Measurements from ENCODE around the gene IL37.
A peak's percentile ranks its signal among the peaks of the same experiment; 100 is the strongest.

The IL37 gene, protein sequence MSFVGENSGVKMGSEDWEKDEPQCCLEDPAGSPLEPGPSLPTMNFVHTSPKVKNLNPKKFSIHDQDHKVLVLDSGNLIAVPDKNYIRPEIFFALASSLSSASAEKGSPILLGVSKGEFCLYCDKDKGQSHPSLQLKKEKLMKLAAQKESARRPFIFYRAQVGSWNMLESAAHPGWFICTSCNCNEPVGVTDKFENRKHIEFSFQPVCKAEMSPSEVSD

DNA sequence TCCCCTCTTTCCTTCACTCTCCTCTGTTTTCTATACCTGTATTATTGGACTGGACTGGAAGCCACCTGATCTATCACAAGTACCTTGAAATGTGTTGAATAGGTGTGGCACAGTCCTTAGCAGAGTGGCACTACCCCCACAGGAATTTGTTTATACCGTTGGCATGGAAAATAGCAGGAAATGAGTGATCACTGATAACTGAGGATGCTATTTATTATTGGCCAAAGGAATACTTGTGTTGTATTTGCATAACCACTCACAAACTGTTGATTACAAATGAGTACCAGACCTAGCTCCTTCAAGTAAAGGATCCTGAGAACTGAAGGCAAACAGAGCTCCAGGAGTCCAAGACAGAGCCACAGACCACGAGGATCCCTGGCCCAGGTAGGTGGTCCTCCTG, at the start of gene IL37:
IL37 (plus strand) TSS at position 301 of the 400 bp plus-strand sequence. CDS start 1,848 bp downstream, outside the sequence.
- FAIRE-seq, result no peak
- no peak for DNase-seq (ENCODE audit: low spot score)

DNA sequence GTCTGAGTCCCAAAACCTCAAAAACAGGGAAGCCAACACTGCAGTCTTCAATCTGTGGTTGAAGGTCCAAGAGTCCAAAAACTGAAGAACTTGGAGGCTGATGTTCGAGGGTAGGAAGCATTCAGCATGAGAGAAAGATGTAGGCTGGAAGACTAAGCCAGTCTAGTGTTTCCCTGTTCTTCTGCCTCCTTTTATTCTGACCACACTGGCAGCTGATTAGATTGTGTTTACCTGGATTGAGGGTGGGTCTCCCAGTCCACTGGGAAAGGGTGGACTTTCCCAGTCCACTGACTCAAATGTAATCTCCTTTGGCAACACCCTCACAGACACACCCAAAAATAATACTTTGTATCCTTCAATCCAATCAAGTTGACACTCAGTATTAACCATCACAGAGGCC, 46.9 kb upstream of the IL37 start:
- FAIRE-seq (no peak), DNase-seq (ENCODE audit: low spot score) (no peak)

DNA sequence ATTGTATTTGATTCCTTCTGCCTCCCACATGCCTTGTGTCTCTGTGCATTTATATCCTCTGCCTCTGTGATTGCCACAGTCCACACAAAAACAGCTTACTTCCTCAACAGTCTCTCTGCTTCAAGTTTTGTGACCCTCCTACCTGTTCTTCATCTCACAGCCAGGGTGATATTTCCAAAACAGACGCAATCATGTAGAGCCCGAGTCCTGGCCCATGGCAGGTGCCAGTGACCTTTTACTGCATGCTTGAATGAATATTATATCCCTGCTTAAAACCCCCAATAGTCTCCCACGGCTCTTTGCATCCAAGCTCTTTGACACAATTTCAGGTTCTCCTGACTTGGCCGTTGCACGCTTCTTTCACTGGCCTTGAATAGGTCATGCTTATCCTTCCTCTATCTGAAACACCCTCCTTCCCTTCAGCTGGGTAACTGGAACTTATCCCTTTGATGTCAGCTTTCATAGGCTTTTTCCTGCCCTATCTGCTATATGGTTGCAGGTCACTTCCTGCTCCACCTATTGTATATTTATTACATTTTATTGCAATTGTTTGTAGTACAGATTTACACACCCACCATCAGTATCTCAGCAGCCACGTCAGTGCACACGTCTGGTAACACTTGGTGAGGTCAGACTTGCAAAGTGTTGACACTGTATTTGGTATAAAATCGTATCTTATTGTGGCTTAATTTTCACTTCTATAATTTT, 44.7 kb upstream of the IL37 start:
- peak; percentile 72 for FAIRE-seq
- DNase-seq (ENCODE audit: low spot score), result no peak

DNA sequence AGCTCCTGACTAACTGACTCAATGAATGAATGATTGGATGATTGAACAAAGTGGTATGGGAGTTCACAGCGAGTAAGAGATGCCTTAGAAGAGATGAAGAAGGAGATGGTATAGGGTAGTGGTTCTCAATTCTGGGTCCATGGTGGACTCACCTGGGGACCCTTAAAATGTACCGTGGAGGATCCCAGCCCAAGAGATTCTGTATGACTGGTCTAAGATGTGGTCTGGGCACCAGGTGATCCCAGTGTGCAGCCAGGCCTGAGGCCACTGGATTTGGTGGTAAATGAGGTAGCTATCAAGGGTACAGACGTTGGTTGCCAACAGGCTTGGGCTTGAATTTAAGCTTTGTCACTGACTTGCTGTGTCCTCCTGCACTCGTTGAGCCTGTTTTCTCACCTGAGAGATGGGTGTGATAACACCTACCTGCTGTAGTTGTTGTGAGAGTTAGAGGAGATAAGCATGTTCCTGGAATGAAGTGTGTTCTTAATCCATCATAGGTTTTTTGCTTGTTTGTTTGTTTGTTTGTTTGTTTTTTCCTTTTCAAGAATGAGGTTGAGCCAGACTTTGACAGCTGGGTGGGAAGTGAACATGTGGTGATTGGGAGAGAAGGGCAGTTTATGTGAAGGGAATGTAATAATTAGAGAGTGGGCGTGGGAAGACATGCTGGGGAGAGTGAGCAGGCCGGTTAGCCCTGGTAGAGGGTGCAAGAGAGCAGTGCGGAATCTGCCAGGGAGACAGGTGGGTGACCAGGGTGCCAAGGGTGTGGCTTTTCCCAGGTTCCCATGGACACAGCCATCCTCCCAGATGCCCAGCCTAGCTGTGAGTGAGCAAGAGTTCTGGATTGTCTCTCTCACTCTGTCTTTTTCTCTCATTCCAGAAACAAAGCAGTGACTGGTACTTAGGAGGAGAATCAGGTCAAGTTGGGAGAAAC, 43.0 kb upstream of the IL37 start:
- no peak for DNase-seq (ENCODE audit: low spot score)

DNA sequence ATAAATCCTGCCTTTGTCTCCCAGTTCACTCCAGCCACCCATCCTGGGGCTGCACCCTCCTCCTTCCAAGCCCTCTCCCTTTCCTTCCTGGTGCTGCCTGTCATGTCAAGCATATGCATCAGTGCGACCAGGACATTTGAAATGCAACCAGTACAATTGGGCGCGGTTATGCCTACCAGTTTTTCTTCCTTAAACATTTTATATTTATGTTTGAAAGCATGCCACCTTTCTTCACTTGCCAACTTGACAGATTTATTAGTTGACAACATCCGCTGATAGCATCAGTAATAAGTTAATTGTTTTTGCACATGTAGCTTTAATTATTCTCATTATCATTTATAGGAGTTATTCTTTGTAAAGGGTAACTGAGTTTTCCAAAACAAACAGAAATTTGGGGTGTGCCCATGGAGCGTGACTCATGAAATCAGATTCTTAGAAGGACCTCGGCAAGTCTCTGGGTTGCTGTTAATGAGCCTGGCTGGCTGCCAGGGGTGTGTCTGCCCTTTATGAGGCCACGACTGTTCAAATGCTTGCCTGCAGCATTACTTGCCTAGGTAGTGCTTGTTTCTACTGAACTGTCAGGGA, 41.6 kb upstream of the IL37 start:
- DNase-seq (ENCODE audit: low spot score), result peak; percentile 85
- peak; percentile 5 for FAIRE-seq

More for the DNA sequence above, 43.0 kb upstream of the IL37 start:
- no peak for FAIRE-seq

DNA sequence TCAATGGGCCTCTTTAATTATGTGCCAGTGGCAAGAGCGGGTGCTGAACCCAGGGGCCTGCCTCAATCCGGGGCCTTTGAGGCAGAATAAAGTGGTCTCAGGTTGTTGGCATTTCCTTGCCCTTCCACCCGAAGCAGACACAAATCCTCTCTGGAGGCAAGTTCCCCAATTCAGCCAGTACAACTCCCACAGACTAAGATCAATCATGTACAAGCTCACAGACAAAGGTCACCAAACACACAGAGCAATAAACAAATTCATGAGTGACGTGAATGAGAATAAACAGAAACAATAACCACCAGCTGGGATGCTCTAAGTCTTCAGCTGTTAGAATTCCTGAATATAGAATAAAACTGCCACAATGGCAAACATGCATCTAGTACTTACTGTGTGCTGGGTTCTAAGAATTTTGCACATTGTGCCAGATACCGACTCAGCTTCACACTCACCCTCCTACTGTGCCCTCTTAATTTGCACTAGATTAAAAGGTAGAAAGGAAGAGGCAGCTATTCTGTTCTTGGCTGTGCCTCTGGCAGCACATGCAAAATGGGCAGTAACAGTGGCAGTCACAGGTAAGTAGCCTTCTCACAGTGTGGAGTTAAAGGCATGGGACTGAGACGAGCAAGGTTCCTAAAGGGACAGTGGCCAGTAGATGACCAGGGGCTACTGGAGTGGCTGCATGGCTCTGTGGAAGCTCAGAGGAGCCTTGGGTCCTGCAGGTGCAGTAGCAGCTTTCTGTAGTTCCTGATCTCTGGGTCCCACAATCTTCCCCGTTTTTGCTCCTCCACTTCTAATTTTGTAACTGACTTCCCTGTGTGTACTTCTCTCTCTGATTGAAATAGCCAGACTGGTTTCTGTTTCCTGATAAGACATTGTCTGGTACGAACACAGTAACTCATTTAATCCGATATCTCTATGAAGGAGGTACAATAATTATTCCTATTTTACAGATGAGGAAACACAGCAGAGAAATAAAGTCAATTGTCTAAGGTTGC, 39.8 kb upstream of the IL37 start:
- DNase-seq (ENCODE audit: low spot score), result no peak
- no peak for FAIRE-seq

DNA sequence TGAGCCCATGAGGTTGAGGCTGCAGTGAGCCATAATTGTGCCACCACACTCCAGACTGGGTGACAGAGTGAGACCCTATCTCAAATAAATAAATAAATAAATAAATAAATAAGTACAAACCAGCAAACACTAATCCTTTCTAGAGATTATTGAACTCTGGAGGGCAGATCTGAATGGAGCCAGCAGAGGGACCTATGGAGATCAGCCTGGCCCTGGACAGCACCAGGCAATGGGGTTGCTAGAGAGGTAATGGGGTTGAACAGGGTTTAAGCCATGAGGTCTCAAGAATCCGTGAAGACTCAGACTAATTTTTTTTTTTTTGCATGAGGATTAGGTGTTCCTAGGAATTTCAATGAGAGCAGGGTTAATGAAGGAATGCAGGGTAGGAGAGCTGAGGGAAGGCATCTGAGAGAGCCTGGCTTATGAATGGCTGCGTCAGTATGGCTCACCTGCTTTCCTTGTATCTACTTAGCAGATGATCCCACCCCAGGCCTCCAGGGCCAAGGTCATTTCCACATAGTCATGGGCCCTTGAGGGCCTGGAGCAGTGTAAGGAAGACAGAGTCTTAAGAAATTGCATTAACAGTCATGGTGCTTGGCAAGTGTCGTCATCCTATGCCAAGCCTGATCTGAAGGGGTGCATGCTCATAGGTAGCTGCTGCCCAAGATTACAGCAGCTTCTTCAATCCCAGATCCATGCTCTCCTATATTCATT, 34.6 kb upstream of the IL37 start:
- no peak for FAIRE-seq

DNA sequence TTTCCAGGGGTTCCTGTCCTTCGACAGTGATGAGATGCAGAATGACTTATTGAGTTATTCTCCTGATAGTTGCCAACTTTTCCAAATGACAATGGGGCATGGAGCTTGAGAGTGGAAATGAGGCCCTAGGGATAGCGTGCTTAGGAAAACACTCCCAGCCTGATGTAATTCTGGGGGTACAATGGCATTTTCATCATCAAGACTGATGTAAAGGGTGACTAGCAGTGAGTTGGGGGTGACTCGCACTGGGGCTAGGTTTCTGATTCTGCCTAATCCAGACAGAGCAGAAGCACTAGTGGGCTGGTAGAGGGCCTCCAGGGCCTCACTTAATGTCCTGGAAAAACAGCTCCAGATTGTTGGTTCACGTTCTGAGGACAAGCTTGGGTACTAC, 34.0 kb upstream of the IL37 start:
- DNase-seq (ENCODE audit: low spot score), result no peak
- FAIRE-seq, result no peak

More for the DNA sequence above, 34.6 kb upstream of the IL37 start:
- DNase-seq (ENCODE audit: low spot score), result no peak

DNA sequence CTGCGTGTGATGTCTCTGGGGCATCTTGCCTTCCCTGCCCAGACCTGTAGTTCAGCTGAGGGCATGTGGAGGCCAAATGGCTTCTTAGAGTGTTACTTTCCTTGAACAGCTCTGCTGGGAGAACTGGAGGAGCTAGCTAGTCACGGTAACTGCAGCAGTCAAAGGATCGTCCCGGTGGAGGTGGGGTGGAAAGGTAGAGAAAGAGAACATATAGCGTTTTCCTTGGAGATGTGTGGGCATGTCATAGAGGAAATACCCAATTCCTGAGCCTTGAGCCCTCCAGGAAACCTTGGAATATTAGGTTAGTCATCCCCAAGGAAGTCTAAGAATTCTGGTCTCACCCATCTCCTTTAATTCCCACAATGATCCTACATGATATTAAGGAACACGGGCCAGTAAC, 33.5 kb upstream of the IL37 start:
- DNase-seq (ENCODE audit: low spot score) (no peak), FAIRE-seq (peak; percentile 42)

DNA sequence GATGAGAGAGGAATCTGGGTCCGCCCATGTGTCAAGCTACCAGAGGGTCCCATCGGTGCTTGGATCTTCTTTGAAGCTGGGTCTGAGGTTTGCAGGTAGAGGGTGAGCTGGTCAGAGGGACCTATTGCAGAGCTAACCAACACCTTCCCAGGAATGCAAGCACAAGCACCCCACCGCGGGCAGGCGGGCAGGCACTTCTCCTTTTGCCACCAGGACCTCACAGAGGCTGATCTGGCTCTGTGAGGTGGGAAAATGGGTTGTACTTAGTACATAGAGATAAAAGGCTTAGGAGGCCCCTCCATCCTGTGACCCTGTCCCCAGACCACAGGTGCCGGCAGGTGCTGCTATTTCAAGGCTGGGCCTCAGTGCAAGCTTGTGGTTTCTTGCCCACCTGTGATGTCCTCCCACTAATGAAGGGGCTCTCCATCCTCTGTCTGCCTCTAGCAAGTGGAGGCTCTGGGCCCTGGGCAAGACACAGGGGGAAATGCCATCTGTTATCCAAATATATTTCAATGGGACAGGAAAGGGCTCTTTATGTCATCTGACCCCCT, 31.4 kb upstream of the IL37 start:
- DNase-seq (ENCODE audit: low spot score) (no peak), FAIRE-seq (no peak)

DNA sequence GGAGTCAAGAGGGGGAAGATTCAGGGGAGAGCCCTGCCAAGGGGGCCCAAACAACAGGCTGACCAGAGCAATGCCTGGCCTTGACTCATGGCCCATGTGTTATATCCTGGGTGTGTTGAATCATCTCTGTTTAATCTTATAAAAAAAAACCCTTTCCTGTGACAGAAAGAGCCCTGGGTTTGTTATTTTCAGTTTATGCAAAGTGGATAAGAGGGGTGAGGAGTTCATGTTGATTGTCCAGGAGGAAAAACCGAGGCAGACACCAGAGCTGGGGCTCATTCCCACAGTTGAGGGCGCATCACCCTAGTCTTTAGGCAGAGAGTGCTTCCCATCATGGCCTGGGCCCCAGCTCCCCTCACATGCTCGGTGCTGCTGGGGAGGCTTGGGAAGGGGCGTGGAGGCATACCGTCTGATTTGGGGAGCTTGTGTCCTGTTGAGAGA, 30.9 kb upstream of the IL37 start:
- FAIRE-seq (no peak), DNase-seq (ENCODE audit: low spot score) (peak; percentile 56)

DNA sequence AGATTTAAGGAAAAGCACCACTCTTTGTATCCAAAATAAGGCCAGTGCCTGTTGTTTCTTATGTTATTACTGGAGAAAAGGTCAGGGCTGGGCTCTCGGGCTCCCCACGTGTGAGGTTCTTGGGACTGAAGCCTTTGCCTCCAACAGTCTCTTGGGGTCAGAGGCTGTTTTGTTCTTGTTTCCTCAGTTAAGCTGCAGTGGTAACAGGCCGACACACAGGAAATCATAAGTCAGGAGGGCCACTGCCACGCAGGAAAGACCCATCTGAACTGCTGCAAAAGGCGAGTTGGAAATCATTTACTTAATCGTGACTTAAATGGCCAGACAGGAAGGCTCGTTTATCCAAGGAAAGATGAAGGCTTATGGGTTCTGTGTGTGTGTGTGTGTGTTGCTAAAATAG, 30.3 kb upstream of the IL37 start:
- FAIRE-seq (no peak), DNase-seq (ENCODE audit: low spot score) (no peak)

DNA sequence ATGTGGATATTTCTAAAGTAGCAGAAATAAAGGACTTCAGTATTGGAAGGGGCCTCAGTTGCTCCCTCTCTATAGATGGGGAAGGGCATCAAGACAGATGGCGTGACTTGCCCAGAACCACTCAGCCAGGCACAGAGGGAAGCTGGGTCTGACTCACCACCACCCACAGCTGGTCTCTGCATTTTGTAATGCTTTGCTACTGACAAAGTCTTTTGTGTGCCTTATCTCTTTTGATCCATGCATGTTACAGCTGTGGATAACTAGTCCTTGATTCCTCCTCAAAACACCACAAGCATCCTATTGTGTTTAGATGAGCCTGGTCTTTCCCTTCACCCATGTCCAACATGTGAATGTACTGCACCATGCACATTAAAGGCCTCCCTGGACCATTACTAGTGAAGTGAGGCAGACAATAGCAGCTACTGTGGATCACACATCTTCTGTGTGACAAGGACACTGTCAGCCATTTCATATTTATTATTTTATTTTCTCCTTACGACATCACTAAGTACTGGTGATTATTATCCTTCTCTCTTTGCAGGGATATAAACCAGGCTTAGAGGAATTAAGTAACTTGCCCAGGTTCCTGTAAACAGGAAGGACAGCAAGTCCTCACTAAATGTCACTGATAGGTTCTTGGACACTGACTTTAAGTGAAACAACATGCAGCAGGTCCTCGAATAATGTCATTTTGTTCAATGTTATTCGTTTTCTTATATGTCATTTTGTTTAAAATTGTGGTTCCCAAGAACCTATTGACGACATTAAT, 29.6 kb upstream of the IL37 start:
- peak; percentile 89 for DNase-seq (ENCODE audit: low spot score)
- FAIRE-seq, result peak; percentile 59

DNA sequence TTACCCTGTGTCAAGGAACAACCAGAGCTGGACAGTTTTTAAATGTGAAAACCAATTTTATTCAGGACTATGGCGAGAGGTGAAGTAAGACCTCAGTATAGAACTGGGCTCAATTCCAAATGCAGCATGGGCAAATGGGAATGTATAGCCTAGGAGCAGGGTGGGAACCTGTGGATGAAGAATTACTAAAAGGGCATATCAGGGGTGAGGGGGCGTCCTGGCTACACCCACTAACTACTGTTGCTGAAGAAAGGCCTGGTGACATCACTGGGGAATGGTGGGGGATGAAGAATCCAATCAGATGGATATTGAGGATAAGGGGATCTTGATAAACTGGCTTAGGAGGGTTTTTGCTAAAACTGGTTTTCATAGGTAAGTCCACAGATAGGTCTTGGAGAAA, 27.3 kb upstream of the IL37 start:
- DNase-seq (ENCODE audit: low spot score), result no peak
- no peak for FAIRE-seq

DNA sequence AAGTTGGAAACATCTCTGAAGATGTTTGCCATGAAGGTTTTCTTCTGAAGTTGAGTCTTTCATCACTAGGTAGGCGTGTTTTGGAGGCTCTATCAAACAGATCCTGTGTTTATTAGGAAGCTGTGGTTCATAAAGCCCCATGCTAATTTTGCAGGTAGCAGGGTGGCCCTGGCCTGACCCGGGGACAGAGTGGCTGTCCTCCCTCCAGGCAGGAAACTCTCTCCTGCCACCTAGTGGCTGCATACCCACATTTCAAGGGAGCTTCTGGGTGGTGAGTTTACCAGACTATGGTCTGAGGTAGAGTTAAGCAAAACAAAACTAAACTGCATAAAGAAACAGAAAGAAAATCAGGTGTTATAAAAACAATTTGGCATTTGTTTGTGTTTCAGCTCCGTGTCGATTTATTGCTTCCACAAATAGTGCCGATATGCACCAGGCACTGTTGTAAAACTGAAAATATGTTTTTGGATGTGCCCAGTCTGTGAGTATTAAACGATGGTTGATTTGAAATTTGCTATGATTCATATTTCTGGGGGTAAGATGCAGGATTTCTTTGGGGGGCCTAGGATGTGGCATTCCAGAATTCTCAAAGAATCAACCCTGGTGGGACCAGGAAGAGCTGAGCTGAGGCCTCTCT, 26.0 kb upstream of the IL37 start:
- FAIRE-seq (no peak), DNase-seq (ENCODE audit: low spot score) (no peak)

DNA sequence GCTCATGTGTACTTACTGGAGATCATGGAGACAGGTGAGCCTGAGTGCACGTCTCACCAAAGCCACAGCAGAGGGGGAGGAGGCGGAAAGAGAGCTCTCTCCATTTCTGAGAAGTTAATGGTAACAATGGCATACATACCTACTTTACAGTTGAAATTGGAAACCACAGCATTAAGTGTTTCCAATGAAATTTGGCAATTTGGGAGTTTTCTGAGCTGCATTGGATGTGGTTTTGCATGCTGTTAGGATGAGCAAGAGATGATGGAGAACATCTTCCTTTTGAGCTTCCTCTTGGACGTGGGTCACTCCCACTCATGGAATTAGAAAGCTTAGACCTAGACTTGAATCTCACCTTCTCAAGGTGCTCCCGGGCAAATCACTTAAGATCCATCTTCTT, 25.5 kb upstream of the IL37 start:
- FAIRE-seq (no peak), DNase-seq (ENCODE audit: low spot score) (no peak)

DNA sequence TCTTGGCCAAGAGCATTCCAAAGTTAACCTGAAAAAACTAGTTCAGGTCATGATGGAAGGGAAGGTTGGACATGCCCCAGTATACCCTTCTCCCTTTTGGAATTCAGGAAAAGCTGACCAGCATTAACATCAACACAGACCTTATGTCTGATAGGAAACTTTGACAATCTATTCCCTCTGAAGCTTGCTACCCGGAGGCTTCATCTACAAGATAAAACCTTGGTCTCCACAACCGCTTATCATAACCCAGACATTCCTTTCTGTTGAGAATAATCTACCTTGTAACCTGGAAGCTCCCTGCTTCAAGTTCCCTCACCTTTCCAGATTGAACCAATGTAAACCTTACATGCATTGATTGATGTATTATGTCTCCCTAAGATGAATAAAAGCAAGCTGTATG, 24.7 kb upstream of the IL37 start:
- FAIRE-seq (no peak), DNase-seq (ENCODE audit: low spot score) (no peak)
